ENCODE measurements around the gene IRF4.
A peak's percentile ranks its signal among the peaks of the same experiment; 100 is the strongest.
"Not testable (repeated sequence)": the region's sequence is repeated elsewhere in the genome, so short reads cannot be mapped to it uniquely, and the experiment has no call there.

Gene IRF4

GRCh38 chr6:371851-372250 lies 19.7 kb upstream of the IRF4 start:
- not testable (repeated sequence) for H3K27ac ChIP-seq (replicated peaks; ENCODE audit: low read length); H4K8ac ChIP-seq (ENCODE audit: low read depth, low read length); H2BK5ac ChIP-seq (ENCODE audit: low read length); H2BK15ac ChIP-seq (ENCODE audit: low read length); DNase-seq (ENCODE audit: low spot score); H3K36me3 ChIP-seq (replicated peaks in 1 of 2; ENCODE audit: control insufficient read depth in 2 of 2, insufficient read depth in 2 of 2, low read length in 2 of 2); H3K4me1 ChIP-seq (ENCODE audit: control insufficient read depth in 2 of 2, insufficient read depth in 1 of 2, low read depth in 1 of 2, low read length in 2 of 2); H2BK12ac ChIP-seq (ENCODE audit: low read length); H3K14ac ChIP-seq (ENCODE audit: low read length); H3K23ac ChIP-seq (ENCODE audit: low read depth, low read length, poor library complexity); H2AFZ ChIP-seq (ENCODE audit: low read length); H3K79me1 ChIP-seq (ENCODE audit: low read depth, low read length); H3K9ac ChIP-seq (ENCODE audit: low read depth, low read length, poor library complexity); H2AK5ac ChIP-seq (ENCODE audit: low read depth, low read length); H2BK120ac ChIP-seq (ENCODE audit: low read depth, low read length); H4K91ac ChIP-seq (ENCODE audit: low read depth, low read length, poor library complexity); H3K18ac ChIP-seq (ENCODE audit: low read length); H3K4me2 ChIP-seq (ENCODE audit: insufficient read depth, low read length, poor library complexity, severe bottlenecking); H3K4ac ChIP-seq (ENCODE audit: low read length); H3K4me3 ChIP-seq (ENCODE audit: low read length in 2 of 2)
- peaks cover 0 to 40% of the 10 kb centered on the region in 2 donors for H3K9me3 ChIP-seq (replicated peaks in 1 of 2; ENCODE audit: control insufficient read depth in 2 of 2, insufficient read depth in 1 of 2, low read depth in 1 of 2, low read length in 2 of 2)
- WGBS, 2 donors (ENCODE audit: extremely low coverage in 2 of 2, insufficient read length in 2 of 2, insufficient replicate concordance in 1 of 2), result no CpG with 5 or more reads among the region's 2 CpGs
- H3K27me3 ChIP-seq (ENCODE audit: control insufficient read depth in 3 of 3, insufficient read depth in 3 of 3, low read depth in 1 of 3, low read length in 3 of 3), result peaks cover 0 to 20% (median 2%) of the 10 kb centered on the region in 3 experiments

GRCh38 chr6:372336-372911 lies 19.1 kb upstream of the IRF4 start:
- no peak overlapping the region for H2BK120ac ChIP-seq (ENCODE audit: low read depth, low read length)
- no peak overlapping the region for H2AFZ ChIP-seq (ENCODE audit: low read length)
- no peak overlapping the region for H2BK12ac ChIP-seq (ENCODE audit: low read length)
- WGBS, 2 donors (ENCODE audit: extremely low coverage in 2 of 2, insufficient read length in 2 of 2, insufficient replicate concordance in 1 of 2), result no CpG with 5 or more reads among the region's 16 CpGs
- H3K4me1 ChIP-seq (ENCODE audit: control insufficient read depth in 2 of 2, insufficient read depth in 1 of 2, low read depth in 1 of 2, low read length in 2 of 2), result no peaks in the 10 kb centered on the region
- H4K8ac ChIP-seq (ENCODE audit: low read depth, low read length), result no peak overlapping the region
- H3K27ac ChIP-seq (replicated peaks; ENCODE audit: low read length), result no peak overlapping the region
- peak overlapping the region; percentile 21 for H3K18ac ChIP-seq (ENCODE audit: low read length)
- peak overlapping the region; percentile 77 for H3K14ac ChIP-seq (ENCODE audit: low read length)
- H2BK5ac ChIP-seq (ENCODE audit: low read length), result no peak overlapping the region
- no peak overlapping the region for H2BK15ac ChIP-seq (ENCODE audit: low read length)
- no peak overlapping the region for H3K4me2 ChIP-seq (ENCODE audit: insufficient read depth, low read length, poor library complexity, severe bottlenecking)
- no peak for DNase-seq (ENCODE audit: low spot score)
- H3K36me3 ChIP-seq (replicated peaks in 1 of 2; ENCODE audit: control insufficient read depth in 2 of 2, insufficient read depth in 2 of 2, low read length in 2 of 2), result no peaks in the 10 kb centered on the region
- H3K4me3 ChIP-seq (ENCODE audit: low read length in 2 of 2), result peak overlapping the region in 1 of 2 donors; percentile 42
- no peak overlapping the region for H3K9ac ChIP-seq (ENCODE audit: low read depth, low read length, poor library complexity)
- H3K9me3 ChIP-seq (replicated peaks in 1 of 2; ENCODE audit: control insufficient read depth in 2 of 2, insufficient read depth in 1 of 2, low read depth in 1 of 2, low read length in 2 of 2), result peaks cover 0 to 40% of the 10 kb centered on the region in 2 donors
- no peak overlapping the region for H4K91ac ChIP-seq (ENCODE audit: low read depth, low read length, poor library complexity)
- peak overlapping the region; percentile 20 for H3K23ac ChIP-seq (ENCODE audit: low read depth, low read length, poor library complexity)
- H3K4ac ChIP-seq (ENCODE audit: low read length), result no peak overlapping the region
- peaks cover 0 to 23% (median 2%) of the 10 kb centered on the region in 3 experiments for H3K27me3 ChIP-seq (ENCODE audit: control insufficient read depth in 3 of 3, insufficient read depth in 3 of 3, low read depth in 1 of 3, low read length in 3 of 3)
- no peak overlapping the region for H2AK5ac ChIP-seq (ENCODE audit: low read depth, low read length)
- H3K79me1 ChIP-seq (ENCODE audit: low read depth, low read length), result no peaks in the 10 kb centered on the region

- Histone ChIP-seq H3K4me2 (ENCODE audit: insufficient read depth, low read length, poor library complexity, severe bottlenecking) (no peak overlapping the region), H2BK15ac (ENCODE audit: low read length) (no peak overlapping the region), H4K91ac (ENCODE audit: low read depth, low read length, poor library complexity) (no peak overlapping the region), H3K4ac (ENCODE audit: low read length) (no peak overlapping the region), H3K27ac (replicated peaks; ENCODE audit: low read length) (no peak overlapping the region), H4K8ac (ENCODE audit: low read depth, low read length) (no peak overlapping the region), H3K79me1 (ENCODE audit: low read depth, low read length) (no peaks in the 10 kb centered on the region), H3K23ac (ENCODE audit: low read depth, low read length, poor library complexity) (no peak overlapping the region), H3K4me1 (ENCODE audit: control insufficient read depth in 2 of 2, insufficient read depth in 1 of 2, low read depth in 1 of 2, low read length in 2 of 2) (no peaks in the 10 kb centered on the region), H3K9me3 (replicated peaks in 1 of 2; ENCODE audit: control insufficient read depth in 2 of 2, insufficient read depth in 1 of 2, low read depth in 1 of 2, low read length in 2 of 2) (peaks cover 0 to 38% of the 10 kb centered on the region in 2 donors), H3K18ac (ENCODE audit: low read length) (peak overlapping the region; percentile 1), H3K4me3 (ENCODE audit: low read length in 2 of 2) (peak overlapping the region in 1 of 2 donors; percentile 42), H2BK120ac (ENCODE audit: low read depth, low read length) (no peak overlapping the region), H2AFZ (ENCODE audit: low read length) (no peak overlapping the region), H3K36me3 (replicated peaks in 1 of 2; ENCODE audit: control insufficient read depth in 2 of 2, insufficient read depth in 2 of 2, low read length in 2 of 2) (no peaks in the 10 kb centered on the region), H3K27me3 (ENCODE audit: control insufficient read depth in 3 of 3, insufficient read depth in 3 of 3, low read depth in 1 of 3, low read length in 3 of 3) (peaks cover 0 to 23% (median 2%) of the 10 kb centered on the region in 3 experiments), H3K14ac (ENCODE audit: low read length) (no peak overlapping the region), H3K9ac (ENCODE audit: low read depth, low read length, poor library complexity) (no peak overlapping the region), H2AK5ac (ENCODE audit: low read depth, low read length) (no peak overlapping the region), H2BK12ac (ENCODE audit: low read length) (no peak overlapping the region), H2BK5ac (ENCODE audit: low read length) (no peak overlapping the region)
- no peak for DNase-seq (ENCODE audit: low spot score)
- no CpG with 5 or more reads among the region's 8 CpGs for WGBS, 2 donors (ENCODE audit: extremely low coverage in 2 of 2, insufficient read length in 2 of 2, insufficient replicate concordance in 1 of 2)
Measured at GRCh38 chr6:373031-373430, 18.5 kb upstream of the IRF4 start.

GRCh38 chr6:373773-374724 lies 17.5 kb upstream of the IRF4 start:
- no peak overlapping the region for H3K4me2 ChIP-seq (ENCODE audit: insufficient read depth, low read length, poor library complexity, severe bottlenecking)
- H4K91ac ChIP-seq (ENCODE audit: low read depth, low read length, poor library complexity), result no peak overlapping the region
- no peak overlapping the region for H3K9ac ChIP-seq (ENCODE audit: low read depth, low read length, poor library complexity)
- H3K9me3 ChIP-seq (replicated peaks in 1 of 2; ENCODE audit: control insufficient read depth in 2 of 2, insufficient read depth in 1 of 2, low read depth in 1 of 2, low read length in 2 of 2), result peaks cover 0 to 39% of the 10 kb centered on the region in 2 donors
- peaks cover 0 to 25% (median 2%) of the 10 kb centered on the region in 3 experiments for H3K27me3 ChIP-seq (ENCODE audit: control insufficient read depth in 3 of 3, insufficient read depth in 3 of 3, low read depth in 1 of 3, low read length in 3 of 3)
- no peaks in the 10 kb centered on the region for H3K4me1 ChIP-seq (ENCODE audit: control insufficient read depth in 2 of 2, insufficient read depth in 1 of 2, low read depth in 1 of 2, low read length in 2 of 2)
- H2AK5ac ChIP-seq (ENCODE audit: low read depth, low read length), result no peak overlapping the region
- no peak overlapping the region for H3K27ac ChIP-seq (replicated peaks; ENCODE audit: low read length)
- peak overlapping the region; percentile 4 for H2AFZ ChIP-seq (ENCODE audit: low read length)
- no peak overlapping the region for H3K4ac ChIP-seq (ENCODE audit: low read length)
- H2BK12ac ChIP-seq (ENCODE audit: low read length), result no peak overlapping the region
- H2BK15ac ChIP-seq (ENCODE audit: low read length), result no peak overlapping the region
- no peak overlapping the region for H4K8ac ChIP-seq (ENCODE audit: low read depth, low read length)
- H3K18ac ChIP-seq (ENCODE audit: low read length), result no peak overlapping the region
- H3K23ac ChIP-seq (ENCODE audit: low read depth, low read length, poor library complexity), result no peak overlapping the region
- no peak overlapping the region for H3K14ac ChIP-seq (ENCODE audit: low read length)
- no peak overlapping the region for H2BK5ac ChIP-seq (ENCODE audit: low read length)
- H3K79me1 ChIP-seq (ENCODE audit: low read depth, low read length), result no peaks in the 10 kb centered on the region
- H2BK120ac ChIP-seq (ENCODE audit: low read depth, low read length), result no peak overlapping the region
- DNase-seq (ENCODE audit: low spot score), result no peak
- WGBS, 2 donors (ENCODE audit: extremely low coverage in 2 of 2, insufficient read length in 2 of 2, insufficient replicate concordance in 1 of 2), result no CpG with 5 or more reads among the region's 26 CpGs
- H3K4me3 ChIP-seq (ENCODE audit: low read length in 2 of 2), result no peak overlapping the region
- no peaks in the 10 kb centered on the region for H3K36me3 ChIP-seq (replicated peaks in 1 of 2; ENCODE audit: control insufficient read depth in 2 of 2, insufficient read depth in 2 of 2, low read length in 2 of 2)
